Astrocyte (in vitro differentiated cells and primary cell): ENCODE results near the gene ZNF154. TPM values are rescaled to one million over a fixed set of nuclear protein-coding genes. Genes with fewer than 3 reads are reported as not detected.

Experiments used
- total RNA-seq: library from RNA; stranded (reverse); gene quantifications from 2 replicates; pipeline ENCODE4 v1.2.1, GENCODE V29; 2021

ZNF154 gene
- total RNA-seq, 1 donor from 2014 or later: 12.7 TPM

Other genes with a start within 250 kb of the ZNF154 start
- 13.8 and 14.5 TPM in 2 replicates for gene ZNF772, start 231.6 kb downstream of the ZNF154 start, total RNA-seq
- gene ZNF419, start 221.5 kb downstream of the ZNF154 start, total RNA-seq: 13.1 and 14.1 TPM in 2 replicates
- gene ZNF773, start 209.3 kb downstream of the ZNF154 start, total RNA-seq: 11.4 and 13.3 TPM in 2 replicates
- 6.7 and 7.3 TPM in 2 replicates for gene ZNF549, start 181.8 kb downstream of the ZNF154 start, total RNA-seq
- 13.4 and 13.5 TPM in 2 replicates for gene ZNF550, start 149.3 kb downstream of the ZNF154 start, total RNA-seq
- 9.3 and 9.7 TPM in 2 replicates for gene ZNF416, start 130.3 kb downstream of the ZNF154 start, total RNA-seq
- 8.7 and 8.9 TPM in 2 replicates for gene ZIK1, start 125.1 kb downstream of the ZNF154 start, total RNA-seq
- 3.5 and 4.7 TPM in 2 replicates for gene ZNF530, start 109.3 kb downstream of the ZNF154 start, total RNA-seq
- 30.5 and 32.3 TPM in 2 replicates for gene ZNF134, start 95.0 kb downstream of the ZNF154 start, total RNA-seq
- gene ZNF211, start 76.0 kb downstream of the ZNF154 start, total RNA-seq: 18.2 and 21.9 TPM in 2 replicates
- gene ZSCAN4, start 40.3 kb downstream of the ZNF154 start, total RNA-seq: 0.43 and 1.2 TPM in 2 replicates
- gene ZNF551, start 27.2 kb downstream of the ZNF154 start, total RNA-seq: 6.1 and 6.5 TPM in 2 replicates
- 8.0 and 8.2 TPM in 2 replicates for gene ZNF671, start 18.4 kb upstream of the ZNF154 start, total RNA-seq
- gene ZNF776, start 37.6 kb upstream of the ZNF154 start, total RNA-seq: 17.4 and 17.5 TPM in 2 replicates
- 8.8 and 11.5 TPM in 2 replicates for gene ZNF586, start 60.5 kb upstream of the ZNF154 start, total RNA-seq
- gene ZNF552, start 105.7 kb upstream of the ZNF154 start, total RNA-seq: 7.2 and 9.6 TPM in 2 replicates
- 15.2 and 17.9 TPM in 2 replicates for gene ZNF587B, start 121.1 kb upstream of the ZNF154 start, total RNA-seq
- gene ZNF587, start 140.7 kb upstream of the ZNF154 start, total RNA-seq: 36.7 and 37.4 TPM in 2 replicates
- gene ZNF814, start 179.8 kb upstream of the ZNF154 start, total RNA-seq: 31.6 and 34.7 TPM in 2 replicates
- gene ZNF417, start 207.4 kb upstream of the ZNF154 start, total RNA-seq: 16.2 and 17.2 TPM in 2 replicates
- 5.5 and 10.4 TPM in 2 replicates for gene ZNF418, start 226.2 kb upstream of the ZNF154 start, total RNA-seq
- 7.1 and 7.3 TPM in 2 replicates for gene ZNF256, start 238.5 kb upstream of the ZNF154 start, total RNA-seq